K562 (cell line): ENCODE data around the gene SLC12A1. TPM values are rescaled to one million over a fixed set of nuclear protein-coding genes. Genes with fewer than 3 reads are reported as not detected.

Experiments used
- ADNP ChIP-seq: fragments of 200-800 bp; sonication (Bioruptor generic); IDR thresholded peaks from 2 replicates; pipeline ENCODE4 v1.6.1; 2016; ENCODE audit warnings: missing genetic modification characterization, missing compliant biosample characterization
- ATF4 ChIP-seq: fragments of 450-650 bp; formaldehyde crosslinking; IDR thresholded peaks from 2 replicates; pipeline ENCODE4 v1.4.0; 2022; ENCODE audit warnings: mild to moderate bottlenecking, moderate library complexity
- DNMT1 ChIP-seq: fragments of 450-650 bp; IDR thresholded peaks from 2 replicates; pipeline ENCODE4 v1.6.1; 2016; ENCODE audit warnings: antibody characterized with exemption, mild to moderate bottlenecking
- FOXA1 ChIP-seq: fragments of 450-650 bp; IDR thresholded peaks from 2 replicates; pipeline ENCODE4 v1.6.1; 2016; ENCODE audit warnings: mild to moderate bottlenecking, borderline replicate concordance
- GATAD2A ChIP-seq: fragments of 450-650 bp; IDR thresholded peaks from 2 replicates; pipeline ENCODE4 v1.6.1; 2017
- HDAC1 ChIP-seq, 2 experiments: fragments of 450-650 bp; IDR thresholded peaks; 2 replicates each; pipeline ENCODE4 v1.6.1; 2016 to 2017; ENCODE audit warnings: inconsistent platforms in 1 of 2, mild to moderate bottlenecking in 1 of 2, moderate library complexity in 1 of 2
- HNRNPUL1 ChIP-seq: fragments of 200-400 bp; formaldehyde crosslinking; IDR thresholded peaks from 2 replicates; pipeline ENCODE4 v1.6.1; 2017; ENCODE audit warnings: low read length
- JUNB ChIP-seq: fragments of 450-650 bp; formaldehyde crosslinking; conservative IDR thresholded peaks from 2 replicates; pipeline ENCODE4 v1.4.0; 2020; ENCODE audit warnings: mild to moderate bottlenecking
- PHF21A ChIP-seq: fragments of 450-650 bp; IDR thresholded peaks from 2 replicates; pipeline ENCODE4 v1.6.1; 2017; ENCODE audit warnings: low read depth, borderline replicate concordance
- REST ChIP-seq, 2 experiments: fragments of 450-650 bp; formaldehyde crosslinking in 1 of 2; IDR thresholded peaks; 2 replicates each; pipeline versions ENCODE4 v1.4.0 to v1.6.1; 2014 to 2020; ENCODE audit warnings: mild to moderate bottlenecking in 2 of 2, borderline replicate concordance in 1 of 2, low read depth in 1 of 2
- RREB1 ChIP-seq: fragments of 250-450 bp; sonication (Bioruptor Pico); IDR thresholded peaks from 2 replicates; pipeline ENCODE4 v1.4.0; 2020
- ZNF316 ChIP-seq: fragments of 450-650 bp; IDR thresholded peaks from 2 replicates; pipeline ENCODE4 v1.6.1; 2016
- ZNF551 ChIP-seq: fragments of 250-450 bp; sonication (Bioruptor Pico); IDR thresholded peaks from 2 replicates; pipeline ENCODE4 v1.5.0; 2021; ENCODE audit warnings: mild to moderate bottlenecking, moderate library complexity
- ZNF655 ChIP-seq: fragments of 250-450 bp; sonication (Bioruptor Pico); IDR thresholded peaks from 2 replicates; pipeline ENCODE4 v1.5.0; 2021
- polyA plus RNA-seq, 8 experiments: library from polyadenylated mRNA; depleted of rRNA in 4 of 8; stranded (reverse) in 5 of 8; unstranded in 3 of 8; fragments of >200 nt; fragmentation: Nextera tagmentation in 2 of 8; fragmentation: Illumina TruSeq in 1 of 8; extraction: Ambion mirVana in 2 of 8; extraction: Trizol in 1 of 8; gene quantifications; 2 replicates each; pipeline versions ENCODE4 v1.2.1 to v1.2.3, GENCODE V29; 2011 to 2014; ENCODE audit warnings: inconsistent platforms in 1 of 8, missing spikeins in 1 of 8
- total RNA-seq, 7 experiments: library from RNA; depleted of rRNA in 6 of 7; stranded (reverse); fragments of >200 nt in 6 of 7; fragmentation: Illumina TruSeq in 2 of 7; extraction: Trizol in 2 of 7; gene quantifications; 2 replicates each; pipeline versions ENCODE4 v1.2.1 to v1.2.3, GENCODE V29; 2011 to 2021; ENCODE audit warnings: low replicate concordance in 1 of 7

SLC12A1 gene
- total and polyA plus RNA-seq, 9 of the 15 experiments (the other 6 are each of a cell fraction or from before 2014, with no cell fraction given): not detected

GRCh38 chr15:48170981-48171380, 35.1 kb upstream of the SLC12A1 start (continued):
- no peak for TF ChIP-seq REST (IDR thresholded peaks at IDR 0.05; ENCODE audit: borderline replicate concordance)
- TF ChIP-seq REST (CRISPR knock-in tag; IDR thresholded peaks at IDR 0.05; ENCODE audit: low read depth): no peak
- no peak for TF ChIP-seq PHF21A
- TF ChIP-seq ZNF551 (CRISPR knock-in tag): no peak
- no peak for TF ChIP-seq ADNP (tag)
- TF ChIP-seq JUNB: no peak
- TF ChIP-seq DNMT1: no peak
- no peak for TF ChIP-seq ZNF316
- no peak for TF ChIP-seq HNRNPUL1
- no peak for TF ChIP-seq FOXA1
- no peak for TF ChIP-seq RREB1 (CRISPR knock-in tag)
- TF ChIP-seq ATF4 (CRISPR knock-in tag): no peak
- TF ChIP-seq ZNF655 (CRISPR knock-in tag): no peak
- TF ChIP-seq HDAC1 (IDR thresholded peaks at IDR 0.05): no peak
- TF ChIP-seq GATAD2A: no peak
